GM12878 (cell line): ENCODE results near the gene SLC39A13. TPM values are rescaled to one million over a fixed set of nuclear protein-coding genes. Genes with fewer than 3 reads are reported as not detected.

Source experiments
- ATAC-seq: fragments of 200-7000 bp; cut with Tn5 transposase; 3 replicates; pipeline ENCODE4 v1.9.1; 2020; ENCODE audit warnings: mild to moderate bottlenecking, moderate library complexity
- BruUV-seq: library from RNA; stranded (reverse); fragments of 400-500 nt; replicated peaks from 2 replicates; lab custom pipeline; 2021; lab: Mats Ljungman, UMichigan
- CTCF ChIA-PET: fragments of 300-600 bp; sonication (Branson Sonifier 250); formaldehyde crosslinking; extraction: SDS; loops from one replicate; lab custom pipeline; 2021; ENCODE audit warnings: inconsistent platforms; lab: Yijun Ruan, JAX
- POLR2A ChIA-PET: fragments of 350-600 bp; formaldehyde crosslinking; extraction: SDS; loops from one replicate; lab custom pipeline; 2021; ENCODE audit warnings: inconsistent platforms; lab: Charles Lee
- RAD21 ChIA-PET: fragments of 300-600 bp; sonication (Branson Sonifier 250); formaldehyde crosslinking; loops from one replicate; lab custom pipeline; 2023; ENCODE audit warnings: antibody characterized with exemption; ENCODE audit not compliant: unreplicated experiment; lab: Charles Lee
- SMC1A ChIA-PET: fragments of 300-600 bp; sonication (Branson Sonifier 250); formaldehyde crosslinking; loops from one replicate; lab custom pipeline; 2023; ENCODE audit not compliant: unreplicated experiment, uncharacterized antibody; lab: Charles Lee
- DNase-seq: peaks from one replicate; pipeline ENCODE4 v3.0.0-alpha.2; 2011; ENCODE audit warnings: low read depth, low spot score
- FAIRE-seq: peaks from 3 replicates; lab custom pipeline; 2011; peaks lifted over from hg19 to GRCh38; lab: Jason Lieb, UNC
- H2AFZ ChIP-seq: 2 replicates; pipeline ENCODE4 v1.6.0; 2011; ENCODE audit warnings: low read depth, low read length, control low read depth; ENCODE audit not compliant: control insufficient read depth
- H3K27ac ChIP-seq: 2 replicates; pipeline ENCODE4 v1.5.1; 2011; ENCODE audit warnings: control low read depth; ENCODE audit not compliant: control insufficient read depth, insufficient read depth
- H3K27me3 ChIP-seq, 2 experiments: replicated peaks in 1 of 2; 2 replicates each; pipeline versions ENCODE4 v1.6.0 to v1.6.1; 2011; ENCODE audit warnings: low read length in 1 of 2; ENCODE audit not compliant: control insufficient read depth in 2 of 2, insufficient read depth in 2 of 2
- H3K36me3 ChIP-seq, 2 experiments: 2 replicates each; pipeline ENCODE4 v1.5.1; 2011; ENCODE audit warnings: low read length in 1 of 2; ENCODE audit not compliant: control insufficient read depth in 2 of 2, insufficient read depth in 2 of 2
- H3K4me1 ChIP-seq: 2 replicates; pipeline ENCODE4 v1.6.1; 2011; ENCODE audit warnings: mild to moderate bottlenecking, low read length, moderate library complexity, mixed read lengths; ENCODE audit not compliant: control insufficient read depth, insufficient read depth
- H3K4me2 ChIP-seq: 2 replicates; pipeline ENCODE4 v1.6.0; 2011; ENCODE audit warnings: control low read depth; ENCODE audit not compliant: control insufficient read depth, insufficient read depth
- H3K4me3 ChIP-seq: fragments of 200-600 bp; sonication (generic); 2 replicates; pipeline ENCODE4 v1.5.1; 2016
- H3K79me2 ChIP-seq: 2 replicates; pipeline ENCODE4 v1.6.0; 2011; ENCODE audit warnings: low read length; ENCODE audit not compliant: control insufficient read depth, insufficient read depth
- H3K9ac ChIP-seq: 2 replicates; pipeline ENCODE4 v1.8.0; 2011; ENCODE audit warnings: low read length, control low read depth, mixed read lengths; ENCODE audit not compliant: control insufficient read depth, insufficient read depth
- H3K9me3 ChIP-seq: replicated peaks from 3 replicates; pipeline ENCODE4 v1.5.1; 2011; ENCODE audit warnings: mild to moderate bottlenecking, low read length; ENCODE audit not compliant: control insufficient read depth, insufficient read depth
- H4K20me1 ChIP-seq: 2 replicates; pipeline ENCODE4 v1.6.0; 2011; ENCODE audit not compliant: control insufficient read depth, insufficient read depth
- BHLHE40 ChIP-seq, 2 experiments: fragments of 450-650 bp in 1 of 2; IDR thresholded peaks; 2 replicates each; pipeline ENCODE4 v1.6.1; 2011 to 2017; ENCODE audit warnings: low read depth in 2 of 2, borderline replicate concordance in 1 of 2, improper control_type of control experiment in 1 of 2, low read length in 1 of 2, mild to moderate bottlenecking in 1 of 2
- BMI1 ChIP-seq: fragments of 450-650 bp; IDR thresholded peaks from 2 replicates; pipeline ENCODE4 v1.6.1; 2016; ENCODE audit warnings: mild to moderate bottlenecking, moderate library complexity, borderline replicate concordance
- CBX5 ChIP-seq: sonication (generic); IDR thresholded peaks from 2 replicates; pipeline ENCODE4 v1.6.1; 2016; ENCODE audit warnings: low read depth, moderate library complexity, mild to moderate bottlenecking, inconsistent platforms
- CREB1 ChIP-seq: IDR thresholded peaks from 2 replicates; pipeline ENCODE4 v1.6.1; 2012; ENCODE audit warnings: low read depth, mild to moderate bottlenecking, inconsistent platforms
- E4F1 ChIP-seq: fragments of 450-650 bp; IDR thresholded peaks from 2 replicates; pipeline ENCODE4 v1.6.1; 2018; ENCODE audit warnings: borderline replicate concordance, mild to moderate bottlenecking; ENCODE audit not compliant: partially characterized antibody
- FOXK2 ChIP-seq: fragments of 450-650 bp; IDR thresholded peaks from 2 replicates; pipeline ENCODE4 v1.6.1; 2017; ENCODE audit warnings: mild to moderate bottlenecking, moderate library complexity
- JUND ChIP-seq: IDR thresholded peaks from 2 replicates; pipeline ENCODE4 v1.6.1; 2012; ENCODE audit warnings: low read depth, mild to moderate bottlenecking, low read length, improper control_type of control experiment, moderate library complexity
- KDM1A ChIP-seq: fragments of 200-600 bp; sonication (generic); IDR thresholded peaks from 2 replicates; pipeline ENCODE4 v1.6.1; 2016; ENCODE audit warnings: borderline replicate concordance
- MEF2B ChIP-seq: fragments of 450-650 bp; IDR thresholded peaks from 2 replicates; pipeline ENCODE4 v1.6.1; 2018; ENCODE audit warnings: mild to moderate bottlenecking, moderate library complexity; ENCODE audit not compliant: partially characterized antibody, poor library complexity, severe bottlenecking
- PBX3 ChIP-seq: IDR thresholded peaks from 2 replicates; pipeline ENCODE4 v1.6.1; 2011; ENCODE audit warnings: mild to moderate bottlenecking, low read depth, low read length, moderate library complexity; ENCODE audit not compliant: insufficient replicate concordance
- POLR2A ChIP-seq: IDR thresholded peaks from 2 replicates; pipeline ENCODE4 v1.6.1; 2011; ENCODE audit warnings: low read depth, mild to moderate bottlenecking, low read length
- SMAD5 ChIP-seq: IDR thresholded peaks from 2 replicates; pipeline ENCODE4 v1.6.1; 2016; ENCODE audit warnings: antibody characterized with exemption, low read depth
- STAT3 ChIP-seq: IDR thresholded peaks from 2 replicates; pipeline ENCODE4 v1.6.1; 2011; ENCODE audit warnings: low read depth, low read length, improper control_type of control experiment
- SUPT20H ChIP-seq: IDR thresholded peaks from 2 replicates; pipeline ENCODE4 v1.6.1; 2011; ENCODE audit warnings: low read depth, mild to moderate bottlenecking, low read length, moderate library complexity, borderline replicate concordance; ENCODE audit not compliant: control insufficient read depth
- TAF1 ChIP-seq: IDR thresholded peaks from 2 replicates; pipeline ENCODE4 v1.6.1; 2011; ENCODE audit warnings: mild to moderate bottlenecking, low read depth, low read length, borderline replicate concordance
- WGBS: methylation state at CpG from one replicate; pipeline ENCODE4 v1.1.6; 2016; ENCODE audit warnings: low lambda C conversion rate; ENCODE audit not compliant: insufficient replicate concordance, insufficient coverage; ENCODE audit errors: missing lambda C conversion rate; 5-methylcytosine and 5-hydroxymethylcytosine counted together
- in situ Hi-C: fragments of 300-500 bp; cut with MboI; formaldehyde crosslinking; loops from 9 replicates; pipeline ENCODE4 v1.14.3; 2018; ENCODE audit warnings: mixed read lengths
- intact Hi-C: fragments of 100-400 bp; cut with micrococcal nuclease; formaldehyde crosslinking; loops from one replicate; pipeline ENCODE4 v1.14.2; 2022; ENCODE audit not compliant: unreplicated experiment
- polyA plus RNA-seq, 11 experiments: library from polyadenylated mRNA; depleted of rRNA in 4 of 11; unstranded in 6 of 11; stranded (reverse) in 5 of 11; fragments of >200 nt; fragmentation: Nextera tagmentation in 4 of 11; fragmentation: Illumina TruSeq in 1 of 11; extraction: Ambion mirVana in 4 of 11; extraction: Trizol in 1 of 11; gene quantifications; 1 replicate in 1 of 11; 2 replicates in 10 of 11; pipeline versions ENCODE4 v1.2.1 to v1.2.3, GENCODE V29; 2011 to 2016; ENCODE audit warnings: inconsistent platforms in 2 of 11, missing spikeins in 2 of 11, low read depth in 1 of 11
- total RNA-seq, 4 experiments: library from RNA; depleted of rRNA in 3 of 4; stranded (reverse); fragments of >200 nt in 3 of 4; fragmentation: Illumina TruSeq in 1 of 4; extraction: Trizol in 1 of 4; gene quantifications; 2 replicates each; pipeline versions ENCODE4 v1.2.1 to v1.2.3, GENCODE V29; 2013 to 2021
- TF ChIP-seq, protein P1 (sequence below): fragments of 450-650 bp; conservative IDR thresholded peaks from 2 replicates; pipeline ENCODE4 v1.6.1; 2017; ENCODE audit warnings: mild to moderate bottlenecking, moderate library complexity
- TF ChIP-seq, protein P2 (sequence below): IDR thresholded peaks from 2 replicates; pipeline ENCODE4 v1.6.1; 2012; ENCODE audit warnings: low read depth, low read length, improper control_type of control experiment

Gene SLC39A13
- total and polyA plus RNA-seq, 10 of the 15 experiments (the other 5 are each of a cell fraction or from before 2014, with no cell fraction given), result 0.23 to 19.8 (median 6.3) TPM

DNA sequence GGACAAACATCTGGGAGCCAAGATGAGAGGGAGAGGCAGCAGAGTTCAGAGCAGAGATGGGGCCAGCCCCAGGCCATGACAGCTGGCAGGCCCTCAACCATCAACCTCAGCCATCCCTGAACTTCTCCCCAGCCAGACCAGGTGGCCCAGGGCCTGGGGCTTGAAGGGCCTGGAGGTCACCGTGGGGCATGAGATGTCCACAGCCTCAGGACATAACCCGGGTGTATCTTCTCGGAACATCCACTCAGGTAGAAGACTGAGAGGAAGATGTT is 12.4 kb upstream of the SLC39A13 start:
- Histone ChIP-seq H2AFZ (no peak overlapping the region), H3K9ac (no peak overlapping the region), H3K9me3 (no peaks in the 10 kb centered on the region), H4K20me1 (no peaks in the 10 kb centered on the region), H3K36me3 (no peaks in the 10 kb centered on the region; a peak in 1 of 4 replicates), H3K27ac (no peak overlapping the region), H3K4me3 (no peak overlapping the region), H3K4me1 (peaks cover 55% of the 10 kb centered on the region), H3K79me2 (no peaks in the 10 kb centered on the region; the same call in 1 of the 2 replicates), H3K4me2 (no peak overlapping the region), H3K27me3 (no peaks in the 10 kb centered on the region)
- FAIRE-seq, result no peak
- ChIA-PET POLR2A (interaction anchor here (0.7 to 6.8 kb wide), 2 partner anchors 18 to 213 kb away, joined by 4 to 57 read pairs; partner anchors contain the start of gene SPI1), SMC1A (interaction anchor here (1.1 to 1.5 kb wide), 2 partner anchors 22 to 358 kb away, joined by 3 to 6 read pairs; no protein-coding TSS in a partner anchor), CTCF (interaction anchor here (8.1 kb wide), 1 partner anchor 23 kb away, joined by 73 read pairs; no protein-coding TSS in a partner anchor), RAD21 (no interaction called here)
- ATAC-seq, result no peak
- no TSS peak for BruUV-seq
- WGBS, result 100% methylated on average over 3 of the region's 3 CpGs
- TF ChIP-seq MEF2B, result no peak
- no peak for TF ChIP-seq POLR2A
- TF ChIP-seq CBX5, result no peak
- no peak for TF ChIP-seq SMAD5
- TF ChIP-seq FOXK2, result no peak
- no peak for TF ChIP-seq SUPT20H
- TF ChIP-seq PBX3, result no peak
- TF ChIP-seq E4F1, result no peak
- TF ChIP-seq BHLHE40 (IDR thresholded peaks at IDR 0.05; ENCODE audit: borderline replicate concordance in 1 of 2, low read depth in 2 of 2, low read length in 1 of 2), result no peak
- TF ChIP-seq, protein P1, sequence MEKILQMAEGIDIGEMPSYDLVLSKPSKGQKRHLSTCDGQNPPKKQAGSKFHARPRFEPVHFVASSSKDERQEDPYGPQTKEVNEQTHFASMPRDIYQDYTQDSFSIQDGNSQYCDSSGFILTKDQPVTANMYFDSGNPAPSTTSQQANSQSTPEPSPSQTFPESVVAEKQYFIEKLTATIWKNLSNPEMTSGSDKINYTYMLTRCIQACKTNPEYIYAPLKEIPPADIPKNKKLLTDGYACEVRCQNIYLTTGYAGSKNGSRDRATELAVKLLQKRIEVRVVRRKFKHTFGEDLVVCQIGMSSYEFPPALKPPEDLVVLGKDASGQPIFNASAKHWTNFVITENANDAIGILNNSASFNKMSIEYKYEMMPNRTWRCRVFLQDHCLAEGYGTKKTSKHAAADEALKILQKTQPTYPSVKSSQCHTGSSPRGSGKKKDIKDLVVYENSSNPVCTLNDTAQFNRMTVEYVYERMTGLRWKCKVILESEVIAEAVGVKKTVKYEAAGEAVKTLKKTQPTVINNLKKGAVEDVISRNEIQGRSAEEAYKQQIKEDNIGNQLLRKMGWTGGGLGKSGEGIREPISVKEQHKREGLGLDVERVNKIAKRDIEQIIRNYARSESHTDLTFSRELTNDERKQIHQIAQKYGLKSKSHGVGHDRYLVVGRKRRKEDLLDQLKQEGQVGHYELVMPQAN, result no peak
- TF ChIP-seq, protein P2, sequence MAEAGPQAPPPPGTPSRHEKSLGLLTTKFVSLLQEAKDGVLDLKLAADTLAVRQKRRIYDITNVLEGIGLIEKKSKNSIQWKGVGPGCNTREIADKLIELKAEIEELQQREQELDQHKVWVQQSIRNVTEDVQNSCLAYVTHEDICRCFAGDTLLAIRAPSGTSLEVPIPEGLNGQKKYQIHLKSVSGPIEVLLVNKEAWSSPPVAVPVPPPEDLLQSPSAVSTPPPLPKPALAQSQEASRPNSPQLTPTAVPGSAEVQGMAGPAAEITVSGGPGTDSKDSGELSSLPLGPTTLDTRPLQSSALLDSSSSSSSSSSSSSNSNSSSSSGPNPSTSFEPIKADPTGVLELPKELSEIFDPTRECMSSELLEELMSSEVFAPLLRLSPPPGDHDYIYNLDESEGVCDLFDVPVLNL, result no peak
- no peak for TF ChIP-seq CREB1
- TF ChIP-seq BMI1, result no peak
- TF ChIP-seq STAT3, result no peak
- no peak for TF ChIP-seq KDM1A
- TF ChIP-seq JUND, result no peak
- no peak for TF ChIP-seq TAF1
- in situ Hi-C loops, result no loop called here
- intact Hi-C loops, result no loop called here
- DNase-seq, result no peak
